ENCODE measurements around the gene PRKCE. TPM values are rescaled to one million over a fixed set of nuclear protein-coding genes. Genes with fewer than 3 reads are reported as not detected.

The PRKCE gene
- total and polyA plus RNA-seq, 3 donors from 2014 or later = 27.4 to 35.8 (median 33.1) TPM

- no peak for DNase-seq
- Histone ChIP-seq H3K36me3 (ENCODE audit: low read depth, missing control alignments) (no peaks in the 10 kb centered on the region), H3K27ac (no peak overlapping the region), H3K4me1 (no peaks in the 10 kb centered on the region), H3K9me3 (no peaks in the 10 kb centered on the region), H3K4me3 (no peak overlapping the region), H3K27me3 (no peaks in the 10 kb centered on the region)
- intact Hi-C loops (cut with DNase I; ENCODE audit: low total_unique reads) = no loop called here
- WGBS, 2 donors = 85 to 97% methylated on average over 4 of the region's 4 CpGs
- TF ChIP-seq CTCF (IDR thresholded peaks at IDR 0.05) = no peak
- no peak for TF ChIP-seq POLR2A (IDR thresholded peaks at IDR 0.05)
These were observed 388.2 kb downstream of the PRKCE start for GRCh38 chr2:46039543-46040303.

DNA sequence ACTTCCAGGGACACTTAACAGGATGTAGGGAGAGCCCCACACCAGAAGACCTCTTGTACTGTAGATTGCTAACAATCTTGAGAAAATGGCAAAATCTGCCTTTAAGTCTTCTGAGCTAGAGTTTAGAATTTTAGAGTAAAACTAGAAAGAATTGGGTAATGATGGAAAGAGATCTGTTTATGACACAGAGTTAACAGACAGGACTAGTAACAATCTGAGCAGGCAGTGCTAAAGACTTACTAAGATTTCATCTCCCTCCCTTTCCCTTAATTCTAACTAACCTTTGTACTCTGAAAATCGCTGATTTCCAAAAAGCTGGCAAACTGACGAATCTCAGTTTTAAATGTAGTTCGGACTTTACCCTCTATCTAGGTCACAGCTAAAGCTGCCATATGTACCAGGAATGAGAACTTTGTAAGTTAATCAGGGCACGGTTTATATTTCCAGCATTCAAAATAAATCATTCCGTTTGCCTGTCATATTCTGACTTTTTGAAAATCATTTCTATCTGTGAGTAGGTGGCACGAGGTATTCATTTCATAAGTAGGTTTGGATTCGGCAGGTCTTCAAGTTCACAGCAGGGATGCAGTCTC, 389.2 kb downstream of the PRKCE start:
- 92 to 96% methylated on average over 7 of the region's 7 CpGs for WGBS, 2 donors
- H3K36me3 ChIP-seq (ENCODE audit: low read depth, missing control alignments) = no peaks in the 10 kb centered on the region
- H3K4me3 ChIP-seq = no peak overlapping the region
- H3K9me3 ChIP-seq = no peaks in the 10 kb centered on the region
- H3K4me1 ChIP-seq = no peaks in the 10 kb centered on the region
- no peak for DNase-seq
- TF ChIP-seq CTCF (IDR thresholded peaks at IDR 0.05) = no peak
- TF ChIP-seq POLR2A (IDR thresholded peaks at IDR 0.05) = no peak
- no peak overlapping the region for H3K27ac ChIP-seq
- intact Hi-C loops (cut with DNase I; ENCODE audit: low total_unique reads) = no loop called here
- H3K27me3 ChIP-seq = no peaks in the 10 kb centered on the region

- H3K36me3 ChIP-seq (ENCODE audit: low read depth, missing control alignments) = no peaks in the 10 kb centered on the region
- TF ChIP-seq POLR2A (IDR thresholded peaks at IDR 0.05) (no peak), CTCF (IDR thresholded peaks at IDR 0.05) (no peak)
- H3K9me3 ChIP-seq = no peaks in the 10 kb centered on the region
- no peaks in the 10 kb centered on the region for H3K4me1 ChIP-seq
- no peaks in the 10 kb centered on the region for H3K27me3 ChIP-seq
- H3K27ac ChIP-seq = no peak overlapping the region
- no peak overlapping the region for H3K4me3 ChIP-seq
- DNase-seq = no peak
- intact Hi-C loops (cut with DNase I; ENCODE audit: low total_unique reads) = no loop called here
- 83 to 96% methylated on average over 2 of the region's 2 CpGs for WGBS, 2 donors
These were observed 390.0 kb downstream of the PRKCE start for GRCh38 chr2:46041434-46041833.

DNA sequence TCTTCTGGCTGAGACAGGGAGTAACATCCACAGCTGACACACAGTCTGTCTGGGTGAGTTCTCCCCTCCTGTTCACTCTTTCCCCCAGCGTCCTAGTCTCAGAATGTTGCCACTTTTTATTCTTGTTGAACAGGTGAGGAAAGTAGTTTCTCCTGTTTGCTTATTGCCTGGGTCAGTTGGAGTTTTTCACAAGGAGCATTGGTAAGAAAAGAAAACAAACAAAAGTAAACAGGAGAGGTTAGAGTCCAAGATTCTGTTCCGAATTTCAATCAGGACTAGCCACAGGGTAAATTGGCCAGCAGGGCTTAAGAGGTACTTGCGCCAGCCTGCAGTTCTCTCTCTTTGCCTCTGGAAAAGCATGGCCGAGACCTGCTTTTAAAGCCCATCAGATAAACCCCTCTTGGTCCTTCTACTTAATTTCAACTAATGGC, 390.7 kb downstream of the PRKCE start:
- Histone ChIP-seq H3K4me3 (no peak overlapping the region), H3K4me1 (no peaks in the 10 kb centered on the region), H3K36me3 (ENCODE audit: low read depth, missing control alignments) (no peaks in the 10 kb centered on the region), H3K27ac (no peak overlapping the region), H3K27me3 (no peaks in the 10 kb centered on the region), H3K9me3 (no peaks in the 10 kb centered on the region)
- intact Hi-C loops (cut with DNase I; ENCODE audit: low total_unique reads) = no loop called here
- WGBS, 2 donors = 86 to 94% methylated on average over 4 of the region's 4 CpGs
- no peak for TF ChIP-seq POLR2A (IDR thresholded peaks at IDR 0.05)
- no peak for TF ChIP-seq CTCF (IDR thresholded peaks at IDR 0.05)
- DNase-seq = no peak
